Left ventricle myocardium inferior (tissue), 1 donor: ENCODE results near the gene CTNNBIP1. TPM values are rescaled to one million over a fixed set of nuclear protein-coding genes. Genes with fewer than 3 reads are reported as not detected.

ENCODE experiments used
- DNase-seq: peaks from one replicate; pipeline ENCODE4 v3.0.0-alpha.2; 2020
- H3K27ac ChIP-seq: fragments of 200-600 bp; replicated peaks from 2 replicates; pipeline ENCODE4 v1.8.0; 2021
- H3K27me3 ChIP-seq: fragments of 200-600 bp; 2 replicates; pipeline ENCODE4 v1.8.0; 2021; ENCODE audit warnings: low read depth
- H3K36me3 ChIP-seq: fragments of 200-600 bp; 2 replicates; pipeline ENCODE4 v1.8.0; 2021
- H3K4me1 ChIP-seq: fragments of 200-600 bp; 2 replicates; pipeline ENCODE4 v1.8.0; 2021
- H3K4me3 ChIP-seq: fragments of 200-600 bp; 2 replicates; pipeline ENCODE4 v1.8.0; 2021; ENCODE audit warnings: mild to moderate bottlenecking, moderate library complexity
- H3K9me3 ChIP-seq: fragments of 200-600 bp; replicated peaks from 2 replicates; pipeline ENCODE4 v1.8.0; 2021
- intact Hi-C: fragments of 100-400 bp; cut with micrococcal nuclease; formaldehyde crosslinking; loops from one replicate; pipeline ENCODE4 v1.11.0; 2022
- total RNA-seq: library from RNA; stranded (reverse); fragmentation: NEBNext Ultra II Directional; extraction: Animal tissue kit (Norgen Biotek cat#: 25700); gene quantifications from one replicate; pipeline ENCODE4 v1.2.1, GENCODE V29; 2021
- TF ChIP-seq, protein P1 (sequence below): fragments of 200-600 bp; IDR thresholded peaks from 2 replicates; pipeline ENCODE4 v1.8.0; 2021; ENCODE audit warnings: antibody characterized with exemption, mild to moderate bottlenecking, borderline replicate concordance
- donor health status: DM: no; HTN: yes; CAD: no; lungs with severe emphysema.

CTNNBIP1 gene
- total RNA-seq, 1 donor from 2014 or later: 42.6 TPM

- no peak for DNase-seq
- no peak overlapping the region for H3K4me3 ChIP-seq
- no peaks in the 10 kb centered on the region for H3K27me3 ChIP-seq
- peak overlapping the region; percentile 88 for H3K27ac ChIP-seq
- peaks cover 73% of the 10 kb centered on the region for H3K4me1 ChIP-seq
- TF ChIP-seq, protein P1, sequence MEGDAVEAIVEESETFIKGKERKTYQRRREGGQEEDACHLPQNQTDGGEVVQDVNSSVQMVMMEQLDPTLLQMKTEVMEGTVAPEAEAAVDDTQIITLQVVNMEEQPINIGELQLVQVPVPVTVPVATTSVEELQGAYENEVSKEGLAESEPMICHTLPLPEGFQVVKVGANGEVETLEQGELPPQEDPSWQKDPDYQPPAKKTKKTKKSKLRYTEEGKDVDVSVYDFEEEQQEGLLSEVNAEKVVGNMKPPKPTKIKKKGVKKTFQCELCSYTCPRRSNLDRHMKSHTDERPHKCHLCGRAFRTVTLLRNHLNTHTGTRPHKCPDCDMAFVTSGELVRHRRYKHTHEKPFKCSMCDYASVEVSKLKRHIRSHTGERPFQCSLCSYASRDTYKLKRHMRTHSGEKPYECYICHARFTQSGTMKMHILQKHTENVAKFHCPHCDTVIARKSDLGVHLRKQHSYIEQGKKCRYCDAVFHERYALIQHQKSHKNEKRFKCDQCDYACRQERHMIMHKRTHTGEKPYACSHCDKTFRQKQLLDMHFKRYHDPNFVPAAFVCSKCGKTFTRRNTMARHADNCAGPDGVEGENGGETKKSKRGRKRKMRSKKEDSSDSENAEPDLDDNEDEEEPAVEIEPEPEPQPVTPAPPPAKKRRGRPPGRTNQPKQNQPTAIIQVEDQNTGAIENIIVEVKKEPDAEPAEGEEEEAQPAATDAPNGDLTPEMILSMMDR: no peak
- H3K9me3 ChIP-seq: no peaks in the 10 kb centered on the region
- intact Hi-C loops: no loop called here
- H3K36me3 ChIP-seq: no peaks in the 10 kb centered on the region
Measured at GRCh38 chr1:9892563-9893528, 17.2 kb downstream of the CTNNBIP1 start.

- TF ChIP-seq, protein P1: no peak
- peak overlapping the region; percentile 88 for H3K27ac ChIP-seq
- intact Hi-C loops: no loop called here
- H3K27me3 ChIP-seq: no peaks in the 10 kb centered on the region
- no peak overlapping the region for H3K4me3 ChIP-seq
- H3K9me3 ChIP-seq: no peaks in the 10 kb centered on the region
- no peak for DNase-seq
- H3K4me1 ChIP-seq: peaks cover 86% of the 10 kb centered on the region
- H3K36me3 ChIP-seq: no peaks in the 10 kb centered on the region
Measured at GRCh38 chr1:9891207-9891606, 18.9 kb downstream of the CTNNBIP1 start.

- no peaks in the 10 kb centered on the region for H3K27me3 ChIP-seq
- H3K4me1 ChIP-seq: peaks cover 92% of the 10 kb centered on the region
- peak overlapping the region; percentile 88 for H3K27ac ChIP-seq
- H3K36me3 ChIP-seq: no peaks in the 10 kb centered on the region
- intact Hi-C loops: no loop called here
- TF ChIP-seq, protein P1: no peak
- DNase-seq: peak; percentile 60
- H3K9me3 ChIP-seq: no peaks in the 10 kb centered on the region
- peak overlapping the region; percentile 6 for H3K4me3 ChIP-seq
Measured at GRCh38 chr1:9890224-9890731, 19.8 kb downstream of the CTNNBIP1 start.

- no peaks in the 10 kb centered on the region for H3K27me3 ChIP-seq
- no peaks in the 10 kb centered on the region for H3K9me3 ChIP-seq
- no peak overlapping the region for H3K4me3 ChIP-seq
- TF ChIP-seq, protein P1: no peak
- H3K36me3 ChIP-seq: no peaks in the 10 kb centered on the region
- peak overlapping the region; percentile 88 for H3K27ac ChIP-seq
- H3K4me1 ChIP-seq: peaks cover 92% of the 10 kb centered on the region
- intact Hi-C loops: no loop called here
- DNase-seq: no peak
Measured at GRCh38 chr1:9889411-9889810, 20.7 kb downstream of the CTNNBIP1 start.

GRCh38 chr1:9888886-9889285, 21.2 kb downstream of the CTNNBIP1 start:
- intact Hi-C loops: no loop called here
- no peaks in the 10 kb centered on the region for H3K9me3 ChIP-seq
- H3K4me1 ChIP-seq: peaks cover 92% of the 10 kb centered on the region
- H3K27me3 ChIP-seq: no peaks in the 10 kb centered on the region
- no peaks in the 10 kb centered on the region for H3K36me3 ChIP-seq
- no peak overlapping the region for H3K4me3 ChIP-seq
- H3K27ac ChIP-seq: peak overlapping the region; percentile 88
- TF ChIP-seq, protein P1: no peak
- DNase-seq: no peak
